ENCODE results near the gene PTPRM. TPM values are rescaled to one million over a fixed set of nuclear protein-coding genes. Genes with fewer than 3 reads are reported as not detected.

The PTPRM gene
- total and polyA plus RNA-seq, 4 donors: 9.2 to 23.0 (median 12.7) TPM

- DNase-seq (ENCODE audit: low spot score): no peak
- H3K36me3 ChIP-seq (ENCODE audit: control insufficient read depth in 4 of 4, insufficient read depth in 3 of 4, low read depth in 1 of 4, low read length in 3 of 4): no peaks in the 10 kb centered on the region
- H3K4me1 ChIP-seq (ENCODE audit: control insufficient read depth in 4 of 4, insufficient read depth in 4 of 4, low read length in 3 of 4): no peaks in the 10 kb centered on the region
- H3K27me3 ChIP-seq (ENCODE audit: control insufficient read depth in 4 of 4, insufficient read depth in 4 of 4, low read length in 3 of 4): no peaks in the 10 kb centered on the region
- H3K9me3 ChIP-seq (ENCODE audit: control insufficient read depth in 4 of 4, low read length in 3 of 4): no peaks in the 10 kb centered on the region
- H3K4me3 ChIP-seq (ENCODE audit: low read depth in 1 of 3, low read length in 3 of 3): no peak overlapping the region
- TF ChIP-seq SP1 (IDR thresholded peaks at IDR 0.05) (no peak), RXRA (IDR thresholded peaks at IDR 0.05) (no peak), RAD21 (IDR thresholded peaks at IDR 0.05) (no peak), HNF4G (IDR thresholded peaks at IDR 0.05) (no peak), FOXA1 (IDR thresholded peaks at IDR 0.05) (no peak)
- H3K27ac ChIP-seq (ENCODE audit: low read depth in 1 of 2, low read length in 2 of 2): no peak overlapping the region
- WGBS: 82% methylated on average over 8 of the region's 8 CpGs
- no peak overlapping the region for H3K9ac ChIP-seq (ENCODE audit: low read depth in 1 of 2, low read length in 2 of 2)
These were observed 888.8 kb downstream of the PTPRM start for GRCh38 chr18:8455661-8456614.

Small RNA genes lying within 50 kb of the gene (small RNA-seq; reads per million reads assigned to genes)
- gene AP001094.1: not detected
- gene RF00012: not detected
